MCF 10A (cell line): ENCODE data around the gene DBP. TPM values are rescaled to one million over a fixed set of nuclear protein-coding genes. Genes with fewer than 3 reads are reported as not detected.
"Not testable (repeated sequence)": the region's sequence is repeated elsewhere in the genome, so short reads cannot be mapped to it uniquely, and the experiment has no call there.

Experiments used
- Bru-seq: library from RNA; stranded (reverse); fragments of 400-500 nt; gene quantifications from one replicate; lab custom pipeline; 2021; lab: Mats Ljungman, UMichigan
- BruChase-seq, 2 experiments: library from RNA; stranded (reverse); fragments of 400-500 nt; gene quantifications; one replicate each; lab custom pipeline; 2021; lab: Mats Ljungman, UMichigan
- BruUV-seq: library from RNA; stranded (reverse); fragments of 400-500 nt; replicated peaks from 2 replicates; lab custom pipeline; 2021; lab: Mats Ljungman, UMichigan
- CTCF ChIA-PET: fragments of 300-600 bp; sonication (Branson Sonifier 250); formaldehyde crosslinking; extraction: SDS; loops from one replicate; lab custom pipeline; 2021; ENCODE audit warnings: antibody characterized with exemption, inconsistent platforms; lab: Yijun Ruan, JAX
- POLR2A ChIA-PET: fragments of 300-600, 350-650 bp; sonication (Branson Sonifier 250); formaldehyde crosslinking; extraction: SDS; loops from one replicate; lab custom pipeline; 2020; ENCODE audit warnings: antibody characterized with exemption, inconsistent platforms; lab: Yijun Ruan, JAX
- DNase-seq: peaks from one replicate; pipeline ENCODE4 v3.0.0-alpha.2; 2018; ENCODE audit not compliant: unreplicated experiment
- H3K27ac Mint-ChIP-seq: one replicate; pipeline ENCODE4 v1.8.0; 2022; ENCODE audit warnings: mild to moderate bottlenecking, low read depth, mixed read lengths; ENCODE audit not compliant: unreplicated experiment
- H3K27me3 Mint-ChIP-seq: one replicate; pipeline ENCODE4 v1.8.0; 2022; ENCODE audit warnings: mixed read lengths; ENCODE audit not compliant: insufficient read depth, unreplicated experiment
- H3K36me3 Mint-ChIP-seq: one replicate; pipeline ENCODE4 v1.8.0; 2022; ENCODE audit warnings: mild to moderate bottlenecking, moderate library complexity, mixed read lengths; ENCODE audit not compliant: insufficient read depth, unreplicated experiment
- H3K4me1 Mint-ChIP-seq: one replicate; pipeline ENCODE4 v1.8.0; 2022; ENCODE audit warnings: mixed read lengths; ENCODE audit not compliant: insufficient read depth, unreplicated experiment
- H3K4me3 Mint-ChIP-seq: one replicate; pipeline ENCODE4 v1.8.0; 2022; ENCODE audit warnings: mild to moderate bottlenecking, moderate library complexity, mixed read lengths; ENCODE audit not compliant: unreplicated experiment
- H3K9me3 Mint-ChIP-seq: one replicate; pipeline ENCODE4 v1.8.0; 2022; ENCODE audit warnings: mixed read lengths; ENCODE audit not compliant: unreplicated experiment
- CTCF ChIP-seq: fragments of 200-600 bp; IDR thresholded peaks from one replicate; pipeline ENCODE4 v1.8.0; 2022; ENCODE audit warnings: antibody characterized with exemption, mild to moderate bottlenecking; ENCODE audit not compliant: unreplicated experiment
- intact Hi-C: fragments of 100-400 bp; cut with micrococcal nuclease; formaldehyde crosslinking; loops from 2 replicates; pipeline ENCODE4 v1.14.1; 2022
- long read RNA-seq: library from polyadenylated mRNA; stranded (forward); transcript quantifications from one replicate; pipeline ENCODE4 v2.0.0, GENCODE V29; 2022
- total RNA-seq: library from RNA; stranded (reverse); gene quantifications from 2 replicates; pipeline ENCODE4 v1.2.3, GENCODE V29; 2022

Gene DBP
- total RNA-seq (0.25 and 0.56 TPM in 2 replicates), Bru-seq, nascent RNA (percentile 18 among the genes with signal in this experiment), BruChase-seq, experiment 1, labeled RNA remaining after a 6-hour chase (percentile 20 among the genes with signal in this experiment), BruChase-seq, experiment 2, labeled RNA remaining after a 2-hour chase (percentile 16 among the genes with signal in this experiment)
- long read RNA-seq, partial matches to known transcripts, result 1 of 4 reads
- long read RNA-seq, other reads (novel, unspliced or antisense), result 1 of 4 reads

GRCh38 chr19:48636859-48637448 lies at the start of gene DBP:
Gene DBP (minus strand): TSS chr19:48637379. CDS start chr19:48636994, 385 bp downstream.
- Mint-ChIP-seq H3K27me3 (no peaks in the 10 kb centered on the region), H3K27ac (peak within 1 kb of the TSS; percentile 99), H3K36me3 (peaks cover 7% of the 10 kb centered on the region), H3K9me3 (no peaks in the 10 kb centered on the region), H3K4me3 (peak within 1 kb of the TSS; percentile 91), H3K4me1 (peaks cover 26% of the 10 kb centered on the region)
- no peak for TF ChIP-seq CTCF
- DNase-seq, result no peak
- ChIA-PET POLR2A (interaction anchor here (0.8 to 2.7 kb wide), 5 partner anchors 9 to 357 kb away, joined by 3 to 37 read pairs (median 6); partner anchors contain the start of genes CA11, GYS1, RPL18 and RUVBL2), CTCF (no interaction called here)
- no TSS peak for BruUV-seq
- intact Hi-C loops, result no loop called here

- H3K4me3 Mint-ChIP-seq, H3K4me1 Mint-ChIP-seq, DNase-seq, H3K9me3 Mint-ChIP-seq, H3K27me3 Mint-ChIP-seq, intact Hi-C loops, BruUV-seq, H3K36me3 Mint-ChIP-seq, H3K27ac Mint-ChIP-seq: not testable (repeated sequence)
- POLR2A ChIA-PET, result interaction anchor here (1.7 kb wide), 1 partner anchor 9 kb away, joined by 3 read pairs; no protein-coding TSS in a partner anchor
- CTCF ChIA-PET, result interaction anchor here (0.6 to 0.8 kb wide), 2 partner anchors 12 to 18 kb away, joined by 3 read pairs; no protein-coding TSS in a partner anchor
Observed at GRCh38 chr19:48686637-48687036, 49.5 kb upstream of the DBP start.

- H3K27me3 Mint-ChIP-seq, result no peaks in the 10 kb centered on the region
- DNase-seq, result no peak
- no peak overlapping the region for H3K4me3 Mint-ChIP-seq
- intact Hi-C loops, result no loop called here
- H3K9me3 Mint-ChIP-seq, result no peaks in the 10 kb centered on the region
- BruUV-seq, result no TSS peak
- ChIA-PET CTCF (interaction anchor here (0.8 kb wide), 1 partner anchor 11 kb away, joined by 3 read pairs; no protein-coding TSS in a partner anchor), POLR2A (no interaction called here)
- H3K27ac Mint-ChIP-seq, result no peak overlapping the region
- H3K36me3 Mint-ChIP-seq, result no peaks in the 10 kb centered on the region
- no peak for TF ChIP-seq CTCF
- H3K4me1 Mint-ChIP-seq, result peaks cover 6% of the 10 kb centered on the region
Observed at GRCh38 chr19:48686088-48686487, 48.9 kb upstream of the DBP start.

GRCh38 chr19:48685583-48685982 lies 48.4 kb upstream of the DBP start:
- no peak for TF ChIP-seq CTCF
- ChIA-PET POLR2A (no interaction called here), CTCF (interaction anchor here (0.6 kb wide), 1 partner anchor 317 kb away, joined by 3 read pairs; no protein-coding TSS in a partner anchor)
- Mint-ChIP-seq H3K27me3 (no peaks in the 10 kb centered on the region), H3K4me1 (peaks cover 6% of the 10 kb centered on the region), H3K9me3 (no peaks in the 10 kb centered on the region), H3K4me3 (no peak overlapping the region), H3K36me3 (no peaks in the 10 kb centered on the region), H3K27ac (no peak overlapping the region)
- intact Hi-C loops, result no loop called here
- BruUV-seq, result no TSS peak
- peak; percentile 45 for DNase-seq
